GM12878 (cell line): Measurements from ENCODE around the gene UGT1A8.

Source experiments
- CHD1 ChIP-seq: IDR thresholded peaks from 2 replicates; pipeline ENCODE4 v1.6.1; 2012; ENCODE audit warnings: low read depth, low read length, improper control_type of control experiment
- CTCF ChIP-seq, 3 experiments: IDR thresholded peaks in 2 of 3; conservative IDR thresholded peaks in 1 of 3; 2 replicates each; pipeline ENCODE4 v1.5.1; 2011; ENCODE audit warnings: low read depth in 3 of 3, low read length in 3 of 3, mild to moderate bottlenecking in 3 of 3, control low read depth in 2 of 3, moderate library complexity in 2 of 3, inconsistent platforms in 1 of 3, mixed read lengths in 1 of 3; ENCODE audit not compliant: control insufficient read depth in 2 of 3, insufficient read depth in 1 of 3; ENCODE audit errors: extremely low read depth in 1 of 3
- MAX ChIP-seq: IDR thresholded peaks from 2 replicates; pipeline ENCODE4 v1.6.1; 2012; ENCODE audit warnings: low read depth, low read length, improper control_type of control experiment
- NR2C1 ChIP-seq: fragments of 450-650 bp; IDR thresholded peaks from 2 replicates; pipeline ENCODE4 v1.6.1; 2017; ENCODE audit warnings: antibody characterized with exemption, mild to moderate bottlenecking, moderate library complexity
- RCOR1 ChIP-seq: conservative IDR thresholded peaks from 2 replicates; pipeline ENCODE4 v1.6.1; 2012; ENCODE audit warnings: low read depth, low read length, improper control_type of control experiment
- SPI1 ChIP-seq: IDR thresholded peaks from 2 replicates; pipeline ENCODE4 v1.6.1; 2011; ENCODE audit warnings: low read depth, mild to moderate bottlenecking, low read length, moderate library complexity, borderline replicate concordance; ENCODE audit not compliant: insufficient read depth
- USF2 ChIP-seq: IDR thresholded peaks from 2 replicates; pipeline ENCODE4 v1.6.1; 2011; ENCODE audit warnings: low read depth, low read length, improper control_type of control experiment, borderline replicate concordance
- ZBTB40 ChIP-seq: fragments of 450-650 bp; IDR thresholded peaks from 2 replicates; pipeline ENCODE4 v1.6.1; 2016; ENCODE audit warnings: mild to moderate bottlenecking, moderate library complexity, borderline replicate concordance
- TF ChIP-seq, protein P1 (sequence below): IDR thresholded peaks from 2 replicates; pipeline ENCODE4 v1.6.1; 2011; ENCODE audit warnings: borderline replicate concordance, low read depth, mild to moderate bottlenecking, moderate library complexity, low read length; ENCODE audit not compliant: insufficient read depth, poor library complexity, severe bottlenecking
- TF ChIP-seq, protein P2 (sequence below): IDR thresholded peaks from 2 replicates; pipeline ENCODE4 v1.6.1; 2012; ENCODE audit warnings: low read depth, low read length, improper control_type of control experiment

- TF ChIP-seq, protein P1, sequence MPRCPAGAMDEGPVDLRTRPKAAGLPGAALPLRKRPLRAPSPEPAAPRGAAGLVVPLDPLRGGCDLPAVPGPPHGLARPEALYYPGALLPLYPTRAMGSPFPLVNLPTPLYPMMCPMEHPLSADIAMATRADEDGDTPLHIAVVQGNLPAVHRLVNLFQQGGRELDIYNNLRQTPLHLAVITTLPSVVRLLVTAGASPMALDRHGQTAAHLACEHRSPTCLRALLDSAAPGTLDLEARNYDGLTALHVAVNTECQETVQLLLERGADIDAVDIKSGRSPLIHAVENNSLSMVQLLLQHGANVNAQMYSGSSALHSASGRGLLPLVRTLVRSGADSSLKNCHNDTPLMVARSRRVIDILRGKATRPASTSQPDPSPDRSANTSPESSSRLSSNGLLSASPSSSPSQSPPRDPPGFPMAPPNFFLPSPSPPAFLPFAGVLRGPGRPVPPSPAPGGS = no peak
- TF ChIP-seq, protein P2, sequence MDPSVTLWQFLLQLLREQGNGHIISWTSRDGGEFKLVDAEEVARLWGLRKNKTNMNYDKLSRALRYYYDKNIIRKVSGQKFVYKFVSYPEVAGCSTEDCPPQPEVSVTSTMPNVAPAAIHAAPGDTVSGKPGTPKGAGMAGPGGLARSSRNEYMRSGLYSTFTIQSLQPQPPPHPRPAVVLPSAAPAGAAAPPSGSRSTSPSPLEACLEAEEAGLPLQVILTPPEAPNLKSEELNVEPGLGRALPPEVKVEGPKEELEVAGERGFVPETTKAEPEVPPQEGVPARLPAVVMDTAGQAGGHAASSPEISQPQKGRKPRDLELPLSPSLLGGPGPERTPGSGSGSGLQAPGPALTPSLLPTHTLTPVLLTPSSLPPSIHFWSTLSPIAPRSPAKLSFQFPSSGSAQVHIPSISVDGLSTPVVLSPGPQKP = no peak
- TF ChIP-seq CTCF (IDR thresholded peaks at IDR 0.05 in 2 of 3, conservative IDR thresholded peaks at IDR 0.05 in 1 of 3; ENCODE audit: control insufficient read depth in 2 of 3, extremely low read depth in 1 of 3, insufficient read depth in 1 of 3, low read depth in 3 of 3, low read length in 3 of 3) (no peak), CHD1 (no peak), RCOR1 (no peak), MAX (no peak), ZBTB40 (no peak), SPI1 (no peak), NR2C1 (no peak), USF2 (no peak)
Observed at GRCh38 chr2:233792720-233793119, 175.3 kb downstream of the UGT1A8 start.
